Measurements from ENCODE around the gene DENR.

The DENR gene

DNA sequence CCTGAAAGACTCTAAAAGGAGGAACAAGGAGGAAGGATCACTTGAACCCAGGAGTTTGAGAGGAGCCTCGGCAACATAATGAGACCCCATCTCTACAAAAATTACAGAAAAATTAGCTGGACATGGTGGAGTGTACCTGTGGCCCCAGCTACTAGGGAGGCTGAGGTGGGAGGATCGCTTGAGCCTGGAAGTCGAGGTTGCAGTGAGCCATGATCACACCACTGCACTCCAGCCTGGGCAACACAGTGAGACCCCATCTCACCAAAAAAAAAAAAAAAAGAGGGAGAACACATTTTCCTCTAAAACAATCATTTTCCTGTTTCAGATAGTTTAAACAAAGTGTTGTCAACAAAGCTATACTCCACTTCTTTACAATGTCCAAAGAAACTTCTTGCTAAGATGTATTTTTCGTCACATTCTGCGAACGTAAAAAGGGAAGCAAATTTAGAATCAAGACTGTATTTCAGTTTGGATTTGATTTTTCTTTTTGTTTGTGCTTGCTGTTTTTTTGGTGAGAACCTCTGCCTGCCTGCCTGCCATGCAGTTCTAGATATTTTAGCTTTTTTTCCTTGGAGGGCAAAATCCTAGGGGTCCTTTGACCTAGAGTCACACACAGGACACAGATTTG lies 27.1 kb upstream of the DENR start:
- DNase-seq (ENCODE audit: insufficient read length) = no peak
- peak; percentile 48 for FAIRE-seq
- no peak for TF ChIP-seq TAF1 (IDR thresholded peaks at IDR 0.05; ENCODE audit: borderline replicate concordance, low read depth, low read length)
- TF ChIP-seq POLR2AphosphoS5 (IDR thresholded peaks at IDR 0.05; ENCODE audit: low read depth, low read length) = no peak
- no peak for TF ChIP-seq POLR2A (IDR thresholded peaks at IDR 0.05; ENCODE audit: low read depth, low read length)

DNA sequence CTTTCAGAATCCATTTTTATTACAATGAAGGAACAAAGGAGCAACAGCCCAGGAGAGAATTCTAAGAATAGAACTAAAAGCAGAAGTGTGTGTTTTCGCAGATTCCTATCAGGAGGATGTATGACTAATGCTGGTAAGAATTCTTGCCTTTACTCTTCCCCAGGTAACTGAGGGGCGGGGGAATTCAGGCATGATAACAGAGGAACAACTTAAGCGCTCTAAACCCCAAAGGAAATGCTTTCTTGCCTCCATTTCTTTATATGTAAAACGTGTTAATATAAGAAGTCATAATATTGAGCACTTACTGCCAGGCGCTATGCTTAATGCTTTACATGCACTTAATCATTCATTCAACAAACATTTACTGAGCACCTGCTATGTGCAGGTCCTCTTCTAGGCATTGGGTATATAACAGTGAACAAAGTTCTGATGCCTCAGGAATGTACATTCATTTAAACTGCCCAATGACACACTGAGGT lies 26.5 kb upstream of the DENR start:
- FAIRE-seq (peak; percentile 40), DNase-seq (ENCODE audit: insufficient read length) (no peak)
- TF ChIP-seq POLR2AphosphoS5 (IDR thresholded peaks at IDR 0.05; ENCODE audit: low read depth, low read length) (no peak), TAF1 (IDR thresholded peaks at IDR 0.05; ENCODE audit: borderline replicate concordance, low read depth, low read length) (no peak), POLR2A (IDR thresholded peaks at IDR 0.05; ENCODE audit: low read depth, low read length) (no peak)

DNA sequence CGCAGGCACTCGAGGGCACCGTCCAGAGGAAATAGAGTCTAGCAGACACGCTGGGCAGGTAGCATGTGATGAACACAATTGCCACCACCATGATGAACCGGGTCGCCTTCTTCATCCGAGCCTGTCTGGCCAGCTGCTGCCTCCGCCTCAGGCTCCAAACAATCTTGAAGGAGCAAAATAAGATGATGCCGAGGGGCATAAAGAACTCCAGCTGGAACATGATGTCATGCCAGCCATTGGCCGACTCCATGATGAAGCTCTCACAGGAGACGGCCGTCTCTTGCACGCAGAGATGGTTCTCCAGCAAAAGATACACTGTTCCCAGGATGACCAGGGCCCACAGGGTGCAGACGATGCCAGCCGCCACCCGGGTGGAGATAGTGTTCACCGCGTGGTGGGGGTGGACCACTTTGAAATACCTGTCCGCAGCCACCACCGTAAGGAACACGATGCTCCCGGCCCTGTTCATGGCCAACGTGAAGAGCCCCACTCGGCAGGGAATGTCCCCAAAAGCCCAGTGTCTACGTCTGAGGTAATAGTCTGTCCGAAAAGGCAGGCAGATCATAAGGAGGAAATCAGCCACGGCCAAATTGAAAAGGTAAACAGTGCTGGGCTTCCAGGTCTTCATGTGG lies 22.9 kb upstream of the DENR start:
- DNase-seq (ENCODE audit: insufficient read length) = no peak
- no peak for FAIRE-seq
- no peak for TF ChIP-seq TAF1 (IDR thresholded peaks at IDR 0.05; ENCODE audit: borderline replicate concordance, low read depth, low read length)
- no peak for TF ChIP-seq POLR2AphosphoS5 (IDR thresholded peaks at IDR 0.05; ENCODE audit: low read depth, low read length)
- no peak for TF ChIP-seq POLR2A (IDR thresholded peaks at IDR 0.05; ENCODE audit: low read depth, low read length)

DNA sequence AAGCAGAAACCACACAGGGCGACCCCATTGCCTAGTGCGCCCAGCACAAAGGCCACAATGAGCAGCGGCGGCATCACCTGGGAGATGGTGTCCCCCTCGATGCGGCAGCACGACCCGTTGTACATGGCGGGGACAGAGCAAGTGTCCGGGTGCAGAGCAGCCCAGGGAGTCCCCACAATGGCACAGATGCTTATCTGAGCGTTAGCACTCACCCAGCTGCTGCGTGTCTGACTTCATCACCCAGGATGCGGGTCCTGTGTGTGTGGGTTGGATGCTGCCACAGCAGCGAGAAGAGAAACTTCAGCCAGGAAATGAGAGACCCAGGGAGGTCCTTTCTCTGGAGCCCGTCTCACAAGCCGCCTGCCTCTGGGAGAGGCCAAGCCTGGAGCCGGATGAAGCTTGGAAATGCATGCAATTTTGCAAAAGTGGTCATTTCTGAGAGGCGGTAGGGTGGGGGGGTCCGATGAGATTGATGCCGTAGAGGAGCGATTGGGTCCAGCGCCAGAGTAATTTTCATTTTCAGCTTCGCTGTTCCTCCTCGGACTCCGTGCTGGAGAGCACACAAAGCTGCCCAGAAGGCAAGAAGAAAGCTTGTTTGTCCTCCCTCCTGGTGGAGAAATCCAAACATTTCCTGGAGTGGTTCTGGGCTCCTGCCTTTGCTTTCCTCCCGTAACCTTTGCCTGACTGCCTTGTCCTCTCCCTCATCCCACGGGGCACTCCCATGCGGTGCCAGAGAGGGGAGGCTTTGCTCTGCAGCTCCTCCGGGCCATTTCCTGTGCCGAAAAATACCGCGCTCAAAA lies 22.2 kb upstream of the DENR start, which contains the start of gene HCAR1:
Gene HCAR1 (minus strand): TSS at position 630 of the 800 bp plus-strand sequence. CDS start 505 bp downstream, at position 125.
- FAIRE-seq (no peak), DNase-seq (ENCODE audit: insufficient read length) (no peak)
- TF ChIP-seq POLR2A (IDR thresholded peaks at IDR 0.05; ENCODE audit: low read depth, low read length) = no peak
- TF ChIP-seq POLR2AphosphoS5 (IDR thresholded peaks at IDR 0.05; ENCODE audit: low read depth, low read length) = no peak
- no peak for TF ChIP-seq TAF1 (IDR thresholded peaks at IDR 0.05; ENCODE audit: borderline replicate concordance, low read depth, low read length)

DNA sequence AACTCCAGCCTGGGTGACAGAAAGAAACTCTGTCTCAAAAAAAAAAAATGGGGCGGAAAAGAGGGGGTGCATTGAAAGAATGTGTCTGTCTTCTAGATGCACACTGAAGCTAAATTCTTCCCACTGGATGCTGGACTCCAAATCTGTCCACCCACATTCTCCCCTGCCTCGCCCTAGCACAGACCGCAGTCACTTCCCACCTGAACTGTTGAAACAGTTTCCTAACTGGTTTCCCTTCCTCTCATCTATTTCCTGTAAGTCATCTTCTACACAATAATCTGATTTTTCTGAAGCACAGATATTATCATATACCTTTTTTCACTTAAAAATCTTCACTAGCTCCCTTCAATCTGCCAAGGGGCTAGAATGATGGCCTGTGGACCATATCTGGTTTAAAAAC lies 20.5 kb upstream of the DENR start:
- no peak for TF ChIP-seq POLR2AphosphoS5 (IDR thresholded peaks at IDR 0.05; ENCODE audit: low read depth, low read length)
- TF ChIP-seq TAF1 (IDR thresholded peaks at IDR 0.05; ENCODE audit: borderline replicate concordance, low read depth, low read length) = no peak
- no peak for TF ChIP-seq POLR2A (IDR thresholded peaks at IDR 0.05; ENCODE audit: low read depth, low read length)
- no peak for DNase-seq (ENCODE audit: insufficient read length)
- FAIRE-seq = no peak

GRCh38 chr12:122732611-122733010 lies 20.0 kb upstream of the DENR start:
- TF ChIP-seq POLR2AphosphoS5 (IDR thresholded peaks at IDR 0.05; ENCODE audit: low read depth, low read length) = no peak
- no peak for TF ChIP-seq TAF1 (IDR thresholded peaks at IDR 0.05; ENCODE audit: borderline replicate concordance, low read depth, low read length)
- no peak for TF ChIP-seq POLR2A (IDR thresholded peaks at IDR 0.05; ENCODE audit: low read depth, low read length)
- no peak for FAIRE-seq

DNA sequence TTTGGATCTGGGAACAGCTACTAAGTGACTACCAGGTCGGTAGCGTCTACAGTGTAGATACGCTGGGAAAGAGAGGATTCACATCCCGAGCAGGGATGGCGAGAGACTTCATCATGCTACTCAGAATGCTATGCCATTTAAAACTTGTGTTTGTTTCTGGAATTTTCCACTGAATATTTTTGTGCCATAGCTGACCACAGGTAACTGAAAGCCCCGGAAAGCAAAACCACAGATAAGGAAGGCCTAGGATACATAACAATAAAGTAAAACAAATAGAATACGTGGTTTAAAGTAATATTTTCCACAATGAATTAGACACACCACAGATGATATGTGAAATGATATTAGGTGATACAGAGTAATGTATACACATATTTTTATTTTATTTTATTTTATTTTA lies 14.1 kb upstream of the DENR start:
- FAIRE-seq = no peak
- TF ChIP-seq POLR2A (IDR thresholded peaks at IDR 0.05; ENCODE audit: low read depth, low read length) = no peak
- no peak for TF ChIP-seq TAF1 (IDR thresholded peaks at IDR 0.05; ENCODE audit: borderline replicate concordance, low read depth, low read length)
- TF ChIP-seq POLR2AphosphoS5 (IDR thresholded peaks at IDR 0.05; ENCODE audit: low read depth, low read length) = no peak
- no peak for DNase-seq (ENCODE audit: insufficient read length)

More at GRCh38 chr12:122732611-122733010, 20.0 kb upstream of the DENR start:
- no peak for DNase-seq (ENCODE audit: insufficient read length)

DNA sequence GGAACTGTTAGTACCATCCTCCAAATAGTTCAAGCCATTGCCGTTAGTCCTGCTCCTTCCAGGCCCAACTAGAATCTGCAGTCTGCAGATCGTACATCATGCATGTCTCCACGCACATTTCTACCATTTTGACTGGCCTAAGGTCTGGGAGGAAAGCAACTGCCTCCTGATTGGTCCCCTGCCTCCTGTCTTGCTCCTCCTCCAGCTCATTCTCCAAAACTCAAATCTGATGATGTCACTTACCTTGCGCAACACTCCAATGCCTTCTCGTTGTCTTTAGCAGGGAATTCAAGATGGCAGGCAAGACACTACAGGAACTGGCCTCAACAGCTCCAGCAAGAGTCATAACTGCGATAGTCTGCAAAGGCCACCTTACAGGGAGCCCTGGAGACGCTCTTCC lies 12.3 kb upstream of the DENR start:
- FAIRE-seq (no peak), DNase-seq (ENCODE audit: insufficient read length) (no peak)

DNA sequence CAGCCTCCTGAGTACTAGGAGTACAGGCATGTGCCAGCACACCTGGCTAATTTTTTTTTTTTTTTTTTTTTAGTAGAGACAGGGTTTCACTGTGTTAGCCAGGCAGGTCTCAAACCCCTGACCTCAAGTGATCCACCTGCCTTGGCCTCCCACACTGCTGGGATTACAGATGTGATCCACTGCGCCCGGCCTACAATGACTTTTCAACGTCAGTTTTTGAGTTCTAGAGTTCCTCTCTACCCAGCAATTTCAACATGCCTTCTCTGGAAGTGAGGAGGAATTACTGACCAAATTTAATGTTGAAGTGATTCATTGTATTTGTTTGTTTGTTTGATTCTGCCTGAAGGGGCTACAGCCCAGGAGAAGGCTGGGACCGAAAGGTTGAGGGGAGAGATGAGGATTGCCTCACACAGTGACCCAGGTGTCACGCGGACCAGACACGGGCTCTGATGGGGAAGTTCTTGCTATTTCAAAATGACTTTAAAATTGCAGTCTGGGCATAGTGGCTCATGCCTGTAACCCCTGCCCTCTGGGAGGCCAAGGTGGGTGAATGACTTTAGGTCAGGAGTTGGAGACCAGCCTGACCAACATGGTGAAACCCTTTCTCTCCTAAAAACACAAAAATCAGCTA lies 8.6 kb upstream of the DENR start:
- DNase-seq (ENCODE audit: insufficient read length) (no peak), FAIRE-seq (no peak)
- no peak for TF ChIP-seq POLR2AphosphoS5 (IDR thresholded peaks at IDR 0.05; ENCODE audit: low read depth, low read length)
- TF ChIP-seq TAF1 (IDR thresholded peaks at IDR 0.05; ENCODE audit: borderline replicate concordance, low read depth, low read length) = no peak
- TF ChIP-seq POLR2A (IDR thresholded peaks at IDR 0.05; ENCODE audit: low read depth, low read length) = no peak

More for the DNA sequence above, 12.3 kb upstream of the DENR start:
- TF ChIP-seq POLR2A (IDR thresholded peaks at IDR 0.05; ENCODE audit: low read depth, low read length) (no peak), TAF1 (IDR thresholded peaks at IDR 0.05; ENCODE audit: borderline replicate concordance, low read depth, low read length) (no peak), POLR2AphosphoS5 (IDR thresholded peaks at IDR 0.05; ENCODE audit: low read depth, low read length) (no peak)

DNA sequence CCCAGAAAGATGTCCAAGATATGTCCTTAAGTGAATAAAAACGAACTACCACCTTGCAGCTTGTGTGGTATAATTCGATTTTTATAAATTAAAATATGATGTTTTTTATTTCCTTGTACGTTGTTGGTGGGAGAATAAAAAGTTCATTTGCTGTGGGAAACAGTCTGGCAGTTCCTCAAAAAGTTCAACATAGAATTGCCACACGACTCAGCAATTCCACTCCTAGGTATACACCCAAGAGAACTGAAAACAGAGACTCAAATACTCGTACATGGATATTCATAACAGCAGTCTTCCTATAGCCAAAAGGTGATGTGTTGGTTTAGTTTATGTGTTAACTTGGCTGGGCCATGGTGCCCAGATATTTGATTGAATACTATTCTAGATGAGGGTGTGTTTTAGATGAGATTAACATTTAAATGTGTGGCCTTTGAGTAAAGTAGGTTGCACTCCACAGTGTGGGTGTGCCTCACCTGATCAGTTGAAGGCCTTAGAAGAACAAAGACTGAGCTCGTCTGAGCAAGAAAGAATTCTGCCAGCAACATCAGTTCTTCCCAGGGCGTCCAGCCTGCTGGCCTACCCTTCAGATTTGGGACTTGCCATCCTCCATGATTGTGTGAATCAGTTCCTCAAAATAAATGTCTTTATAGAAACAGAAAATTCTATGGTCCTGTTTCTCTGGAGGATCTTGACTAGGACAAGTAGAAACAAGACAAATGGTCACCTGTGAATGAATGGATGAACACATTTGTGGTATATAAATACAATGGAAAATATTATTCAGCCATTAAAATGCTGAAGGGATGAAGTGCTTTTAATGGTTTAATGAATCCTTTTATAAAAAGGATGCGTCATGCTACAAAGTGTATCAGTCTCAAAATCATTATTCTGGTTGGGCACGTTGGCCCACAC lies 5.1 kb upstream of the DENR start:
- no peak for TF ChIP-seq TAF1 (IDR thresholded peaks at IDR 0.05; ENCODE audit: borderline replicate concordance, low read depth, low read length)
- TF ChIP-seq POLR2AphosphoS5 (IDR thresholded peaks at IDR 0.05; ENCODE audit: low read depth, low read length) = no peak
- TF ChIP-seq POLR2A (IDR thresholded peaks at IDR 0.05; ENCODE audit: low read depth, low read length) = no peak
- DNase-seq (ENCODE audit: insufficient read length) = no peak
- no peak for FAIRE-seq

Data from GM12892 (cell line).